GM04504 (cell line): ENCODE results near the gene RBFOX2.

Experiments used
- DNase-seq: peaks from one replicate; pipeline ENCODE4 v3.0.0-alpha.2; 2012; ENCODE audit warnings: low read depth

Gene RBFOX2

DNA sequence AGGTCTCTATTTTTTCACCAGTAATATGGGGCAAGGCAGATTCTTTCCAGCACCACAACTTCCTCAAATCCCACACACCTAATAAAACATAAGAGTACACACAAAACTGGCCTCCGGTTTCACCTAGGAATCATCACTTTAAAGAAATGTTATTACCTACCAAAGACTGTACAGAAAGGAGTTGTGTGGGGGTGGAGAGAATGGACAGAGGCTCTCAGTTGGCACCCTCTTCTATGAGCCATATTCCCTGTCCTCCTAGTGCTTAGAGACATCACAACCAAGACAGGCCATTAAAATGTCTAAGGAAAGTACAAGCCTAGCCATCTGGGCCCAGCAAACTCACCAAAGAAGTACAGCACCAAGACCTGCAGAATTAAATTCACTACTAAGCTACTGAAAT lies 56.1 kb downstream of the RBFOX2 start:
- DNase-seq: no peak

DNA sequence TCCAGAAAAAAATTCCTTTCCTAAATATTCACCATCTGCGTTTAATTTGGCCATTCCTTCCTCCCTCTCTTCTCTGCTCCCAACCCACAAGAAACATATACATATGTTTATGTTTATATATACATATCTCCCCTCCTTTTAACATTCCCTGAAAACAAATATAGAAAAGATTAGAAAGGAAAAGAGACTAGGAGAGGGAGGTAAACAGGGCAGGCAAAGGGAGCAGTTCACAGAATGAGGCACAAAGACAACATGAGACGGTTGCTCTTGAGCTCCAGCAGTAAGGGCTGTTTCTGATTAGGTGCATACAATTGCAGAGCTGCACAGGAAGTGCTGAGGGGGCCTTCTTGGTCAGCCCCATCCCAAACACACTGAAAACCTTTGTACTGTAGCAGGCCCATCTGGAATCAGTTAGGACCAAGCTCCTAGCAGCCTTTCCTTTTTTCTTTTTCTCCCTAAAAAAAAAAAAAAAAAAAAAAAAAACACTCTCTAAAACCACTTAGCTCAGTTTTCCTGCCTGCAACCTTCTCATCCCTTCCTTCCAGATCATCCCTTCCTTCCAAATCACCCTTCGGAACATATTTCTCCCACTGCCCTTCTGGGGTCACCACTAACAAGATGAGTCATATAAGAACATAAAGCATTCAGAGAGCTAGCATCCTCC lies 57.0 kb downstream of the RBFOX2 start:
- DNase-seq: peak; percentile 88

DNA sequence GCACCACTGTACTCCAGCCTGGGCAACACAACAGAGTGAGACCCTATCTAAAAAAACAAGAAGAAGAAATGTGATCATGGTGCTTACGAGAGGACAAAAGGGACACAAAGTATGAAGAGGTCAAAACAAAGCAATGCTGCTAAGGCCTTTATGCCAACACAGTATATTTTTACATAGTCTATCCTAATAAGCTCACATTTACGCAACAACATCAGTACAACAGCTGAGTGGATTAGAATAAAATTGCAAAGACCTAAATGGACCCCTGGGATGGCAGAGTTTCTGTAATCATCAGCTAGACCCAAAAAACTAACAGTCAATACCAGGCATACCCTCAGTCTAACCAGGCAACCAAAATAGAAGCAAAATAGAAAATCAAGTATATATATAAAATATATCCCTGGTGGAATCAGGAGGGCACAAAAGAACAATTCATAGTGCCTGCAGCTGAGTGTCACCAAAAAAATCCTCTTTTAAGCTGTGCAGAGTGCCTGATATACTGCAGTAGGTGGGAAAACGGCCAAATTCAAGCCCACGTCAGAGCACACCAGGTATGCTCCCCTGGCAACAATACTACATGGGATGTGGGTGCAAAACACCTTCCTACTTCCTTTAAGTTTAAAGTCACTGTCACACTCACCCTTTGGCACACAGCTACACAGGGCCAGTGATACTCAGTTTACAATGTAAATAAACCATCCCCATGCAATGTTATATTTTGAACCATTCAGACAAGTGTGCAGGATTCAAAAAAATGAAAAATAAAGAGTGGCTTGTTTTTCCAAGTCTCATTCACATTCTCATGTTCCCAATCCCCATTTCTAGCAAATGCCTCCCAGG lies 57.8 kb downstream of the RBFOX2 start:
- DNase-seq: no peak

DNA sequence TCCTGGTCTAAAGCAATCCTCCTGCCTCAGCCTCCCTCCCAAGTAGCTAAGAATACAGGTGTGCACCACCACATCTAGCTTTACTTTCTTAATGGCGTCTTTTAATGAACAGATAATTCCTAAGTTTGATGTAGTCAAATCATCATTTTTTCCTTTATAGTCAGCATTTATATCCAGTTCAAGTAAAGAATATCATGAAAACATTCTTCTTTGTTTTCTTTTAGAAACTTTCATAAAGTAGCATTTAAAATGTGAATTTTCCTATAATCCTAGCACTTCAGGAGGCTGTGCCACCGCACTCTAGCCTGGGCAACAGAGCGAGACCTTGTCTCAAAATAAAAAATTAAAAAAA lies 61.6 kb downstream of the RBFOX2 start:
- no peak for DNase-seq

DNA sequence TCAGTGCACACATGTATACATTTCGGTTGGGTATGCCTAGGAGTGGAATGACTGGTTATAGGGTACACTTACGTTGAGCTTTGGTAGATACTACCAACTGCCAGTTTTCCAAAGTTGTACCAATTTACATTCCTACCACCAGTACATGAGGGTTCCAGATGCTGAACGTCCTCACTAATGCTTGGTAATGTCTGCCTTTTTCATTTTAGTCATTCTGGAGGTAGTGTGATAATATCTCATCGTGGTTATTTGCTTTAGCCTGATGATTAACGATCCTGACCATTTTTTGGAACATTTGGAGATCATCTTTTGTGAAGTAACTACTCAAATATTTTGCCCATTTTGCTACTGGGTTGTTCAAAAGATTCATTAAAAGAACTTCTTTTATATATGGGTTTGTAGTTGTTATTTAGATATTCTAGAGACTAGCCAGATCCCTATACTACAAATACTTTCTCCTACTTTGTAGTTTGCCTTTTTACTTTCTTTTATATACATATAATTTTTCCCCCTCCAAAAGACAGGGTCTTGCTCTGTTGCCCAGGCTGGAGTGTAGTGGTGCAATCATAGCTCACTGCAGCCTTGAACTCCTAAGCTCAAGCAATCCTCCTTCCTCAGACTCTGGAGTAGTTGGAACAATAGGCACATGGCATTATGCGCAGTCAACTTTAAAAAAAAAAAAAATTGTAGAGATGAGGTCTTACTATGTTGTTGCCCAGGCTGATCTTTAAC lies 62.1 kb downstream of the RBFOX2 start:
- DNase-seq: peak; percentile 61

DNA sequence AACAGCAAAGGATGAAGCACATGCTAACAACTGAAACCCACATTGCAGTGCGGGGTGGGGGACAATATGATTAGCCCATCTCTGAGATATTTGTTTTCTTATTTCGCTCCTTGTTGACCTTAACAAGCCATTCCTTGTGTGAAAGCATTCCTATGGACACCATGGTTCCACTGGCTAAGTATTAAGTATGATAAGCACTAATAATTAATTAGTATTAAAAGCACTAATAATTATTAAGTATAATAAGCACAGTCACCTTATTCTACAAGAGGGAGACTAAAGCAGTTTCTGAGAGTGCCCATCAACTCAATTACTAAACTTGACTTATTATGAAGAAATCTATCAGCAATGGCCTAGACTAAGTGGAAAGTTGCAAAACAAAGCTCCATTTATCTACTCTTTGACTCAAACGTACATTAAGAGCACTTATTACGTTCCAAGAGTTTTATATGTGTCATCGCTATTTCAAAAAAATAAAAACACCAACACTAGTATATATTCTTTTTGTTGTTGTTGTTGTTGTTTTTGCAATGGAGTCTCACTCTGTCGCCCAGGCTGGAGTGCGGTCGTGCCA lies 65.3 kb downstream of the RBFOX2 start:
- no peak for DNase-seq

DNA sequence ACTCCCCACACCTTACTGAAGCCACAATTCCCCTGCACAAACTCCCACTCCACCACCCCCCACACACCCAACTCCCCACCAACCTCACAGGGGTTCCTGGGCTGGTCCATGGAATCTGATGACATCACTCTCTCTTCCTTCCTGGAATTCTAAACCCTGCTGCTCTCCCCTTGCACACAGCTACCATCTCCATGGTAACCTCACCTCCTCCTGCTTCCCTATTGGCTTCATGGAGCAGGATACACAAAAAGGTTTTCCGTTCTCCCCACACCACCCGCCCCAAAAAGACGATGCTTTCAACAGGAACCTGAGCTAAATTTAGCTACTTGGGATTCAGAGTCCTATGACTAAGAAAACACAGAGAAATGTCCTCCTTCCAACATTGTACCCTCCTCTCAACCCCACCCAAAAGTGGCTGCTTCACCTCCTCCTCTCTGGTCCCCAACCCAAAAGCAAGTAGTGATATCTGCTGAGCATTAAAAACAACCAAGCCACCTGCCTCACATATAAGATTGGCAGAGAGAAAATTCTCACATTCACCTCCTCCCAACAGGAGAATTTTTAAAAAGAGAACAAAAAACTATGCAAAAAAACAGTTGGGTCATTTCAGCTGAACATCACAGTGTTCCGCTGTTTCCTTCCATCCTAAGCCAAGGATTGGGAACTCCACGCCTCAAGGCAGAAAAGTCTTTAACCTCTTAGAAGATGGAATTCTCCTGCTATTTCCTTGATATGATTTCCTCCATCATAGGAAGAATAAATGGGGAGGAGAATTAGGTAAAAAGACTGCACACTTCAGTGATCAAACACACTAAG lies 66.9 kb downstream of the RBFOX2 start:
- DNase-seq: peak; percentile 50

DNA sequence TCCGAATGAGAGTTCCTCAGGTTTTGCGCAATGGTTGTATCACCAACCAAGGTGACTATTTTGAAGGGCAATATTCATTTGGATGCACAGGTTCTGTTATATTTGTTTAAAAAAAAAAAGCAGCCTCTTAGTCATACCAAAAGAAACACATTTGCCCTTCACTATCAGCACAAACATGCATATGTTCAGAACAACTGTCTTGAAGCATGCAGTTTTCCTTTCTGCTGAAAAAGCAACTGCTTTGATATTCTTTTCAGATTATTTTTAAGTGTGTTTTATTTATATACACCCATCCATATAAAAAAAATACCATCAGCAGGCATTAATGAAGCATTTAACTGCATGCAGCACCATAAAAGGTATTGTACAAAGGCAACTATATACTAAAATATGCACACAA lies 67.8 kb downstream of the RBFOX2 start:
- DNase-seq: no peak

DNA sequence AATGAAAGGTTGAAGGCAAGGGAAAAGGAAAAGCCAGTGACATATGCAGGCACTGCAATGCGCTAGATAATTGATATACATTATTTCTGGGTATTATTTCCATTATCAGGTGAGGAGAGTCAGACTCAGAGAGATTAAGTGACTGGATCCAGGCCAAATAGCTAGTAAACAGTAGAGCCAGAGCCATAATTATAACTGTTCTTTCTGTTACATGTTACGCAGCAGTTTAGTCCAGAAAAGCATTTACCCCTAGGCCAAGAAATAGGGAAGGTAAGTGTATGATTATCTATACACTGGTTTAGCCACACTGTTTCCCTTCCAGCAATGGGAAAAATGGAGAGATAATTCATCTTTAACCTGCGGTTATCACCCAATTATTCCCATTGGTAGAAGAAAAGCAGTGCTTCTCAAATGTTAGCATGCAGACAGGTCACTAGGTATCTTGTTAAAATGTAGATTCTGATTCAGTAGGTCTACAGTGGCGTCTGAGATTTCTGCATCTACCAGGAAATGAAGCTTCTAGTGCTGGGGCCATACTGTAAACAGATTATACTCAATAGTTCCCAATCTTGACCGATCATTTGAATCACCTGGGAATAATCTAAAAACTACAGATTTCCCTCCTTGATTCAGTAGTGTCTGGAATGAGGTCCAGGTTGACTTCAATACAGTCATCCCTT lies 69.4 kb downstream of the RBFOX2 start:
- DNase-seq: no peak

DNA sequence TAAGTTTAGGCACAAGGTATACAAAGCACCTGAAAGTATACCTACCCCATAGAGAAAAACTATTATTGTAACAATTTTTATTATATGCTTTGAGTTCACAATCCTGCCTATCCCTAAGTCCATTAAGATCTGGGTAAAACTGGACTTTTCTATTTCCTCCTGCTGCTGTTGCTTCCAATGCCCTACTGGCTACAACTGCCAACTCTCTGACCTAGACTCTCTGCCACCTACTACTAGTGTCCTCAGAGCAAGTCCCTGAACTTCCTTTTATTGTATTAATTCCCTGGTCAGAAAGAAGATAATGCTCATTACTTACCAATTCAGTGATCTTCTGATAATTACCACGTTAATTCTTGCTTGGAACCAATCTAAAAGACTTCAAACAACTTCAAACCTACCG lies 70.3 kb downstream of the RBFOX2 start:
- no peak for DNase-seq

DNA sequence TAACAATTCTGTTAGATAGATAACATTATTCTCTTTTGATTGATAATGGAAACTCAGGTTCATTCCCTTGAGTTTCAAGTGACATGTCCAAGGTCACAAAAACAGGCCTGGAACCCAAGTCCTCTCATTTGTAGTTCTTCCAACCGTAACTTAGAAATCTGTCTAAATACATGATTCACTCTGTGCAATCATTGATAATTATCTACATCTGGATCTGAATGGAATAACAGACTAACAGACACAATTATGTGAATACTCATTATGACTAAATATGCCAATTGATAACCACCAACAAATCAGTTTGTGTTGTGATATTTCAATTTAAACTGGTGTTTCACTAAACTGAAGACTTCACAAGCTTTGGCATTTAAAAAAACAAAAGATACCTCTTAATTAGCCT lies 71.0 kb downstream of the RBFOX2 start:
- no peak for DNase-seq

DNA sequence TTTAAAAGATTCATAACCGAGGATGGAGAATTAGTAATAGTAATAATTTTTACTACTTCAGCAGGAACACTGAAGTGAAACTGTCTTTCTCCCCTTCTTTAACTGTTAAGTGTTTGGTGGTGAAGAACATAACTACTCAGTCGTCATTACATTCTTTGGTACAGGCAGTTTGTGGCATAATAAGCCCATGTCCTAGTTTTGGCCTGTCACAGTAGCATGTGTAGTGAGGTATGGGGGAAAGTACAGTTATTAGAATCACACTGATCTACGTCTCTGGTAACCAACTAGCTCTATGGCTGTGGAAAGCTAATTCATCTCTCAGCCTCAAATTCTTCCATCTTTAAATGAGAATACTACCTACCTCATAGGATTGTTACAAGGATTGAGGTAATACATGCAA lies 71.8 kb downstream of the RBFOX2 start:
- no peak for DNase-seq

DNA sequence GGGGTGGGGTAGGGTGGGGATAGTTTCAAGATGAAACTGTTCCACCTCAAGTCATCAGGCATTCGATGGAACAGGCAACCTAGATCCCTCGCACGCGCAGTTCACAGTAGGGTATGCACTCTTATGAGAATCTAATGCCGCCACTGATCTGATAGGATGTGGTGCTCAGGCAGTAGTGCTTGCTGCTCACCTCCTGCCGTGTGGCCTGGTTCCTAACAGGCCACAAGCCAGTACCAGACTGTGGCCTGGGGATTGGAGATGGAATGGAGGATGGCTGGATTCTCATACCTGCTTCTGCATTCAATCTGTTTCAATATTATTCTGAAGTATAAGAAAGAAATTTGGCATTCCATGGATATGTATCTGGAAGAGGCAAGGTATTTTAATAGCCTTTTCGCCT lies 73.1 kb downstream of the RBFOX2 start:
- DNase-seq: no peak

DNA sequence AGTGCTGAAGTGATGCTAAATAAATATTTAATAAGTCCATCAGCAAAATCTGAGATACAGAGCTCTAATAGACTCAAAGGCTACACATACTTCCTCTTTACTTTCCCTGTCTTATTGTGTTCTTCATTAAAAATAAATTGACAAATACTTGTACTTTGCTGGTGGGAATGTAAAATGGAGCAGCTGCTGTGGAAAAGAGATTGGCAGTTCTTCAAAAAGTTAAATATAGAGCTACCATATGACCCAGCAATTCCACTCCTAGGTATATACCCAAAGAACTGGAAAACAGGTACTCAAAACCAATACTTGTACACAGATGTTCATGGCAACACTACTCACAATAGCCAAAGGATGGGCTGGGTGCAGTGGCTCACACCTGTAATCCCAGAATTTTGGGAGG lies 76.0 kb downstream of the RBFOX2 start:
- DNase-seq: no peak

DNA sequence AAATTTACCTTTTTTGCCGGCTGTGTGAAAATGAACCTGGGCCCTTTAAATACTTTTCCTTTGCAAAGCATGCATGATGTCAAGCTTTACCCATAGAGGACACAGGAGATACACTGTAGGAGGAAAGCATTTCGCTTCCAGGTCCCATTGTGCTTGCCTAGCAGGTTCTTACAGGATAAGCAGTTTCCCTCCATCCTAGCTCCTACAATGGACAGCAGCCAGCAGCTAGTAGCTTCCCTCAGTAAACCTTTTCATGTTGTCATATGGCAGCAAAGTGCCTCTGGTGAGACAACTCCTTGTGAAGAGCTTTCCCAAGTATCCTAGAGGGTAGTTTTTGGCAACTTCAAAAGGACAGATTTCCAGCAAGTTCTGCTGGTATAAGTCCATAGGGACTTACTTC lies 78.4 kb downstream of the RBFOX2 start:
- no peak for DNase-seq

DNA sequence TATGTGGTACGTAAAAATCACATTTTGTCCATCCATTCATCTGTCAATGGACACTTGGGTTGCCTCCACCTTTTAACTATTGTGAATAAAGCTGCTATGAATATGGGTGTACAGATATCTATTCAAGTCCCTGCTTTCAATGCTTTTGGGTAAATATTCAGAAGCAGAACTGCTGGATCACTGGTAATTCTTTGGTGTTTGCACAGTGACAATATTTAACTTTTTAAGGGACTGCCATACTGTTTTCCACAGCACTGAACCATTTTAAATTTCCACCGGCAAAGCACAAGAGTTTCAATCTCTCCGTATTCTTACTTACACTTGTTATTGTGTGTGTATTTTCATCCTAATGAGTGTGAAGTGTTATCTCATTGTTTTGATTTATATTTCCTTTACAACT lies 79.4 kb downstream of the RBFOX2 start:
- no peak for DNase-seq

DNA sequence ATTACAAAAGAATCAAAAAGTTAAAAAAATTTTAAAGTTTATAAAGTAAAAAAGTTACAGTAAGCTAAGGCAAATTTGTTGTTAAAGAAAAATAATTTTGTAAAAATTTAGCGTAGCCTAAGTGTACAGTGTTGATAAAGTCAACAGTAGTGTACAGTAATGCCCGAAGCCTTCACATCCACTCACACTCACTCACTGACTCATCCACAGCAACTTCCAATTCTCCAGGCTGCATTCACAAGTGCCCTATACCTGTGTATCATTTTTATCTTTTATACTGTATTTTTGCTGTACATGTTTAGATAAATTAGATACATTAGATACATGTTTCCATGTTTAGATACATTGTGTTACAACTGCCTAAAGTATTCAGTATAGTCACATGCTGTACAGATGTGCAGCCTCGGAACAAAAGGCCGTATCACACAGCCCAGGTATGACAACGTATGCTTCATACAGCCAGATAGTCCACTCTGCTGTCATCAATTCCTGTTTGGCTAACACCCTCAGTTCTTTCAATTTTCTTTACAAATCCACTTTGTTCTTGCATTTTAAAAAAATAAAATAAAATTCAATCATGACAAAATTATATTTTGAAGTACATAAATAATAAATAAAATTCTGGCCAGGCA lies 80.7 kb downstream of the RBFOX2 start:
- no peak for DNase-seq

DNA sequence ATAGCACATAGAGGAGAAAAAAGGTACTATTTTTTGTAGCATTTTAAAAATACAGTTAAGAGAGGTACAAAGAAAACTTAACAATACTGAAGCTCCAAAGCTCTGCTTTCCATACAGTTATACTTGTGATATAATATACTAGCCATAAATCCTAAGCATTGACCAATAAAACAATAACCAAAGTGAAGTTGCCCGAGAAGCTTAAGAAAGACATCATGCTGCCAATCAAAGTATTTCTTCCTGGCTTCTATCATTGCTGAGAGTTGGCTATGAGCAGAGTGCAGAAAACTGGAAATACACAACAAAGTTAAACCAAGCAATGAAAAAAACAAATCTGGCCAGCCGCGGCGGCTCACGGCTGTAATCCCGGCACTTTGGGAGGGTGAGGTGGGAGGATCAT lies 84.2 kb downstream of the RBFOX2 start:
- no peak for DNase-seq

DNA sequence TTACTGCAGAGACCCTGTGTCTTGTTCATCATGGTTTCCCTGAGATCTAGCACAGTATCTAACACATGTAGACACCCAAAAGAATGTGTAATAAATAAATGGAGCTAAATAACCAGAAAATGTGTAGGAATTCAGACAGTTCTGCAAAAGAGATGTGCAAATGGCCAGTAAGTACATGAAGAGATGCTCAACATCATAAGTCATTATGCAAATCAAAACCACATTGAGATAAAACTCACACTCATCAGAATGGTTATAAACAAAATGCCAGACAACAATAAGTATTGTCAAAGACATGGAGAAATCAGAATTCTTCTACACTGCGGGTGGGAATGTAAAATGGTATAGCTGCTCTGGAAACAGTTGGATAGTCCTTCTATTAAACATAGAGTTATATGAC lies 88.5 kb downstream of the RBFOX2 start:
- DNase-seq: no peak

DNA sequence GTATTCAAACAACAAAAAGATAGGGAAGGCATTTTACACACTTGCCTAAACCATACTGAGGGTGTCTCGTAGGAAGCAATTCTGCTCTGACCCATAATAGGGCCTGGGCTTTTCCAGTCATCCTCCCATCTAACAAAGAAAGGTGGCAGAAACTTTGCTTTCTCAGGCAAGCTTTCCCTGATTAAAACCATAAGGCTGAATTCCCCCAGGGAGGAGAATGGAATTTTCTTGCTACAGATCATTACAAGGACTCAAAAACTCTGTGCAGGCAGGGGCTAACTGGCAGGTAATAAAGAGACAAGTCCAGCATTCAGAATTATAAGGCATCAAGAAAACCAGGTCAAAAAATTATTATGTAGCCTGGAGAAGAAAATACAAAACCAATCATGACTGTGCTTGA lies 90.4 kb downstream of the RBFOX2 start:
- DNase-seq: peak; percentile 29

DNA sequence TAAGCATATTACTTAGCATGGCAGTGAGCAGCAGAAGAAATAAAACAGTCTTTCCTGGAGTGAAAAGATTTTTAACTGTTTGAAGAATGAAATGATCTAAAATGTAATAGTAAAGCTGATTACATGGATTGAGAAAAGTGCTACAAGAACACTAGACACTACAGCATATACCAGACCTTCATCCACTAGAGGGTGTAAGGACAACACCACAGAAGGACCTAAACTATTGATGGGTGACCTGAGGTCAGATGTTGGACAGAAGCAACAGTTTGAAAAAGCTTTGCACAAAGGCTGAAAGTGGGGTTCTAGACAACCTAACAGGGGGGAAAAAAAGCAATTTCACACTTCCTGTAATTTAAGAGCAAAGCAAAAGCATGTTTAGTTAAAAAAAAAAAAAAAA lies 97.7 kb downstream of the RBFOX2 start:
- peak; percentile 60 for DNase-seq
